Esophagus (tissue), 2 donors: ENCODE data around the gene TEAD4. TPM values are rescaled to one million over a fixed set of nuclear protein-coding genes. Genes with fewer than 3 reads are reported as not detected.
"Not testable (repeated sequence)": the region's sequence is repeated elsewhere in the genome, so short reads cannot be mapped to it uniquely, and the experiment has no call there.

Experiments used
- H3K27ac ChIP-seq, 2 donors: one replicate each; pipeline ENCODE4 v1.5.1; 2013; ENCODE audit warnings: low read depth in 2 of 2, mild to moderate bottlenecking in 2 of 2, inconsistent platforms in 1 of 2, low read length in 1 of 2, moderate library complexity in 1 of 2
- H3K27me3 ChIP-seq, 2 donors: one replicate each; pipeline ENCODE4 v1.6.1; 2013; ENCODE audit warnings: low read length in 2 of 2, control low read depth in 1 of 2, mild to moderate bottlenecking in 1 of 2; ENCODE audit not compliant: insufficient read depth in 2 of 2, control insufficient read depth in 1 of 2
- H3K36me3 ChIP-seq, 2 donors: one replicate each; pipeline ENCODE4 v1.6.1; 2013; ENCODE audit warnings: low read length in 1 of 2; ENCODE audit not compliant: control insufficient read depth in 2 of 2, insufficient read depth in 2 of 2
- H3K4me1 ChIP-seq, 2 donors: one replicate each; pipeline ENCODE4 v1.6.1; 2013; ENCODE audit warnings: low read length in 1 of 2; ENCODE audit not compliant: control insufficient read depth in 2 of 2, insufficient read depth in 2 of 2
- H3K4me3 ChIP-seq, 2 donors: one replicate each; pipeline ENCODE4 v1.5.1; 2013; ENCODE audit warnings: low read length in 2 of 2, mild to moderate bottlenecking in 2 of 2, low read depth in 1 of 2, moderate library complexity in 1 of 2
- H3K9me3 ChIP-seq, 2 donors: one replicate each; pipeline ENCODE4 v1.6.1; 2013; ENCODE audit warnings: mild to moderate bottlenecking in 2 of 2, low read depth in 1 of 2, low read length in 1 of 2, moderate library complexity in 1 of 2; ENCODE audit not compliant: control insufficient read depth in 2 of 2, insufficient read depth in 1 of 2
- WGBS, 2 donors: extraction: QIAGEN DNeasy Blood & Tissue Kit; methylation state at CpG; one replicate each; pipeline ENCODE4 v1.1.7; 2013; 5-methylcytosine and 5-hydroxymethylcytosine counted together
- polyA plus RNA-seq, 2 donors: library from polyadenylated mRNA; stranded (reverse); fragments of 200-250 nt; gene quantifications; one replicate each; pipeline ENCODE4 v1.2.3, GENCODE V29; 2013
- donor health status: healthy with polysubstance abuse.
- donor health status: Bipolar disorder and iron deficiency.

Gene TEAD4
- polyA plus RNA-seq, 2 donors, result 4.2 to 8.5 TPM

DNA sequence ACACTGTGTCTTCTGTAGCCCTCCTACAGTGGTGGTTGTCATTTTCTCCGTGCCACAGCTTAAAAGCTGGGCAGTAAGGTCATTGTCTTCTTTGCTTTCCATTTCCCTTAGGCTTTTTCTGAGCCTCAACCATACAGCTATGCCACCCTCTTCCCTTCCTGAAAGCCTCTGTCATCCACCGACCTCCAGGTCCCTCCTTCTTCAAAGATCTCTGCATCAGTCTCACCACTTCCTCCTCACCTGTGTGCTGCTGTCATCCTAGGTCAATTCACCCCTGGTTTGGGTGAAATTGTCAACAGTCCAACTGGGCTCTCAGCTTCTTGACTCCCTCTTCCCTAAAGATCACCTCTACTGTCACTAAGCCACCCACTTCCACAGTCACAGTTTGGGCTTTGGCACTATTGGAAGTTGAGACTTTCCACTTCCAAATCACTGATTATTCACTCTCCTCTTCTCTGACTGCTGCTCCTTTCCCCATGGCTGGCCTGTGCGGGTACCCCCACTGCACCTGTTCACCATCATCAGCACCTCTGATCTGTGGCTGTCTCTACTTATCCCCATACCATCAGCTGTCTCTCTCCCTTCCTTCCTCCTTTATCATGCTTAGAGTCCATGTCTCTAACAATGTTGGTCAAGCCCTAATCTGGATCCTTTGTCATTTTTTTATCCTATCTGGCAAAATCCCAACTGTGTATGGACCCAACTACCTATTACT, 102.5 kb downstream of the TEAD4 start:
- no peaks in the 10 kb centered on the region for H3K36me3 ChIP-seq
- H3K9me3 ChIP-seq, result no peaks in the 10 kb centered on the region
- H3K4me3 ChIP-seq, result no peak overlapping the region
- H3K27ac ChIP-seq, result no peak overlapping the region
- H3K27me3 ChIP-seq, result no peaks in the 10 kb centered on the region
- H3K4me1 ChIP-seq, result no peaks in the 10 kb centered on the region
- 64 to 71% methylated on average over 3 of the region's 3 CpGs for WGBS, 2 donors

GRCh38 chr12:3065300-3065699, 106.1 kb downstream of the TEAD4 start:
- H3K36me3 ChIP-seq, result no peaks in the 10 kb centered on the region
- no peak overlapping the region for H3K27ac ChIP-seq
- no peak overlapping the region for H3K4me3 ChIP-seq
- no peaks in the 10 kb centered on the region for H3K27me3 ChIP-seq
- WGBS, 2 donors, result 71 to 81% methylated on average over 2 of the region's 2 CpGs
- H3K4me1 ChIP-seq, result no peaks in the 10 kb centered on the region
- H3K9me3 ChIP-seq, result no peaks in the 10 kb centered on the region

GRCh38 chr12:3065846-3066245, 106.6 kb downstream of the TEAD4 start:
- not testable (repeated sequence) for H3K4me3 ChIP-seq, H3K9me3 ChIP-seq, H3K4me1 ChIP-seq, H3K27me3 ChIP-seq, H3K27ac ChIP-seq, H3K36me3 ChIP-seq
- 83 to 84% methylated on average over 3 of the region's 3 CpGs for WGBS, 2 donors

GRCh38 chr12:3069714-3070113, 110.5 kb downstream of the TEAD4 start:
- Histone ChIP-seq H3K36me3 (no peaks in the 10 kb centered on the region), H3K4me1 (no peaks in the 10 kb centered on the region), H3K27ac (no peak overlapping the region), H3K27me3 (no peaks in the 10 kb centered on the region), H3K4me3 (no peak overlapping the region), H3K9me3 (no peaks in the 10 kb centered on the region)
- 84 to 89% methylated on average over 4 of the region's 4 CpGs for WGBS, 2 donors

DNA sequence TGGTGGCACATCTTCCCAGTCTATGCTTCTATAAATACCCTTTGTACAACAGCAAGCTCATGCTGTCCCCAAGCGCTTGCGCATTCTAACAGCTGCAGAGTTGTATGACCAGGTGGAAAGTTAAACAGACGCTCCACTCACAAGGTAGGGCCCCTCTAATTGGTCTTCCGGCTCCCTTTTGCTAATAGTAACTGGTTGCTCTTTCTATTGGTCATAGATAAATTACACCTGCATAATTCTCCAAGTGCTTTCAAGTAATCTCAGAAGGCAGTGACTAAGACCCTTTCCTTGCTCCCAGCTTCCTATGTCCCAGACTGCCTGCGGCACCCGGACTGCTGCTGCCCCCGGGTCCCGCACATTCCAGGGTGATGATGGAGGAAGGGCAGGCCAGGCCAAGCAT, 111.9 kb downstream of the TEAD4 start:
- H3K36me3 ChIP-seq, result no peaks in the 10 kb centered on the region
- H3K9me3 ChIP-seq, result no peaks in the 10 kb centered on the region
- no peak overlapping the region for H3K4me3 ChIP-seq
- WGBS, 2 donors, result 84 to 95% methylated on average over 8 of the region's 8 CpGs
- no peaks in the 10 kb centered on the region for H3K27me3 ChIP-seq
- H3K27ac ChIP-seq, result no peak overlapping the region
- no peaks in the 10 kb centered on the region for H3K4me1 ChIP-seq

- WGBS, 2 donors, result 94 to 95% methylated on average over 25 of the region's 25 CpGs
- no peak overlapping the region for H3K27ac ChIP-seq
- no peaks in the 10 kb centered on the region for H3K4me1 ChIP-seq
Measured at GRCh38 chr12:3071710-3072109, 112.5 kb downstream of the TEAD4 start.

DNA sequence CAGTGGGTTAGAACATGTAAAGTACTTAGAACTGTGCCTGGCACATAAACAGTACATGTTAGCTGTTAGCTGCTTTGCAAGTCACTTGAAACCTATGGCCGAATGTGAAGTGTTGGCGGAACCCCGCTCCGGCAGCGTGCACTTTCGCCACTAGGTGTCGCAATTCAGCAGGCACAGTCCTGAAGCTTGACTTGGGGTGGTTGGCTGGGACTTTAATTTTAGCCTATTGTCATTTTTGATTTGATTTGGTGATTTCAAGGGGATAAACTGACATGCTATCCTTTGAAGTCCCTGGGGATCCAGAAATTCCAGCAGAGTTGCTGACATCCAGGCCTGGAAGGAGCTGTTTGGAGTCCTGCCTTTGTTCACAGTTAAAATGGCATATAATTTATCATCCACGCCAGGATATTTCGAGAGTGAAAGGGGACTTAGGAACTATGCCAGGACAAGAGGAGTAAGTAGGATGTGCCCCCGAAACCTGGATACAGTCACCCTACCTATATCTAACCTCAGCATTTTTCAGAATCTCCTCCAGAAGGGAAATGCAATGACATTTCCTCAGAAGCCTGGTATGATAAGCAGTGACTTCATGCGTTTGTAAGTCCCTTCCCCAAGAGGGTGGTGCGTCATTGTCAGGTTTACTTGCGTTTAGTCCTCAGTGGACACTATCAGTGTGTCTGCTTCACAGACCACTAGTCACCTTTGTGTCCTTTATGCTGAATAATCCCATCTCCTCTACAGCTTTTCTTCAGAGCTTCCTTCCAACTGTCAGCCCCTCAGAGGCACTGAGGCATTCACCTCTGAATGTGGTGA, 114.4 kb downstream of the TEAD4 start:
- 9 to 14% methylated on average over 13 of the region's 13 CpGs for WGBS, 2 donors
- Histone ChIP-seq H3K27ac (no peak overlapping the region), H3K4me1 (peaks cover 0 to 3% of the 10 kb centered on the region in 2 donors), H3K27me3 (no peaks in the 10 kb centered on the region), H3K36me3 (no peaks in the 10 kb centered on the region), H3K9me3 (no peaks in the 10 kb centered on the region), H3K4me3 (no peak overlapping the region)

More at GRCh38 chr12:3071710-3072109, 112.5 kb downstream of the TEAD4 start:
- no peaks in the 10 kb centered on the region for H3K9me3 ChIP-seq
- H3K4me3 ChIP-seq, result no peak overlapping the region
- H3K27me3 ChIP-seq, result no peaks in the 10 kb centered on the region
- H3K36me3 ChIP-seq, result no peaks in the 10 kb centered on the region

- H3K4me3 ChIP-seq, result no peak overlapping the region
- WGBS, 2 donors, result 77 to 78% methylated on average over 6 of the region's 6 CpGs
- no peaks in the 10 kb centered on the region for H3K27me3 ChIP-seq
- no peak overlapping the region for H3K27ac ChIP-seq
- H3K4me1 ChIP-seq, result peaks cover 0 to 3% of the 10 kb centered on the region in 2 donors
- no peaks in the 10 kb centered on the region for H3K36me3 ChIP-seq
- no peaks in the 10 kb centered on the region for H3K9me3 ChIP-seq
Measured at GRCh38 chr12:3075315-3075714, 116.1 kb downstream of the TEAD4 start.

DNA sequence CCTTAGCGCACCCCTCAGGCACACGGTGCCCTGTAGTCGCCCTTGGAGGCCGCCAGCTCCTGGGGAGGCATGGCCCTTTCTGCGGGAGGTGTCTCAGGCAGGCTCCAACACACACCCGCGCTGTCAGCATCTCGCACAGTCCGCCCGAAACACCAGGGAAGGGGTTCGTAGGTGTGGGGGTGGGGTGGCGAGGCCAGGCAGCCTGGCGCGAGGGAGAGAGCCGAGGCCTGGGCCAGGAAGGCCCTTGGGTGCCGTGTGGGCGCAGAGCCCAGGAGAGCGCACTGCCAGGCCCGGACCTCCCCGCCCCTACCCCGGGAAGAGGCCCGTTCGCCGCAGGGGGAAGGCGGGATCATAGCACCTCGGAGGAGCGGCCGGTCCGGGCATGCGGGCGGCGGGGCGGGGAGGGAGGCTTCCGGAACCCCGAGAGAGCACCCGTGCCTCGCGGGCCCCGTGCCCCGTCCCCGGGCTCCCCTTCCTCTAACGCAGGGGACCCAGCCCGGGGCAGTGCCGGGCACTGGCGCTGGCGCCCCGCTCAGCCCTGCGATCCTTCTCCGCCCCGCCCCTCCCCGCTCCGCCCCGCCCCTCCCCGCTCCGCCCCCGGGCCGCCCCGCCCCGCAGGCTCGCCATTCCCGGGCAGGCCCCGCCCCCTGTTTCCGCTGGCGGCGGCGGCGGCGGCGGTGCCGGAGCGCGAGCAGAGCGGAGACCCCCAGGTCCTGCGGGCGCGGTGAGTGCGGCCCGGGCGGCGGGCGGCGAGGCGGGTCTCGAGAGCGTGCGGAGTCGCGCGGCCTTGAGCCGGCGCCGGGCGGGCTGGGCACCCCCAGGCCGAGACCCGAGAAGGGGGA, 117.8 kb downstream of the TEAD4 start, which contains the start of gene TSPAN9:
Gene TSPAN9 (plus strand): TSS at position 650 of the 842 bp plus-strand sequence. CDS start 123,815 bp downstream, outside the sequence.
- no peaks in the 10 kb centered on the region for H3K9me3 ChIP-seq
- peak within 1 kb of the TSS; percentile 82 to 94 for H3K27ac ChIP-seq
- H3K4me1 ChIP-seq, result peaks cover 0 to 6% of the 10 kb centered on the region in 2 donors
- peak within 1 kb of the TSS; percentile 65 to 81 for H3K4me3 ChIP-seq
- H3K27me3 ChIP-seq, result no peaks in the 10 kb centered on the region
- 1 to 3% methylated on average over 29 to 83 of the region's 95 CpGs for WGBS, 2 donors
- no peaks in the 10 kb centered on the region for H3K36me3 ChIP-seq
